HepG2 (cell line): ENCODE data around the gene PHTF1. TPM values are rescaled to one million over a fixed set of nuclear protein-coding genes. Genes with fewer than 3 reads are reported as not detected.

Source experiments
- ATF5 ChIP-seq: sonication (generic); formaldehyde crosslinking; IDR thresholded peaks from 2 replicates; pipeline ENCODE4 v1.4.0; 2020; ENCODE audit warnings: mild to moderate bottlenecking, low read depth, missing genetic modification reagents
- FOXJ3 ChIP-seq: sonication (generic); formaldehyde crosslinking; IDR thresholded peaks from 2 replicates; pipeline ENCODE4 v1.4.0; 2020; ENCODE audit warnings: missing genetic modification reagents, mild to moderate bottlenecking, borderline replicate concordance
- GATA4 ChIP-seq: sonication (generic); IDR thresholded peaks from 2 replicates; pipeline ENCODE4 v1.6.1; 2016; ENCODE audit warnings: antibody characterized with exemption, low read depth, borderline replicate concordance
- GATAD2A ChIP-seq: IDR thresholded peaks from 2 replicates; pipeline ENCODE4 v1.6.1; 2016
- KDM6A ChIP-seq: IDR thresholded peaks from 2 replicates; pipeline ENCODE4 v1.6.1; 2016; ENCODE audit warnings: low read depth
- PRMT3 ChIP-seq: sonication (generic); formaldehyde crosslinking; IDR thresholded peaks from 2 replicates; pipeline ENCODE4 v1.8.1; 2022; ENCODE audit warnings: low read depth, mild to moderate bottlenecking, moderate library complexity, missing genetic modification reagents, borderline replicate concordance
- ZNF256 ChIP-seq: sonication (generic); formaldehyde crosslinking; conservative IDR thresholded peaks from 2 replicates; pipeline ENCODE4 v1.4.0; 2020; ENCODE audit warnings: missing genetic modification reagents
- ZNF275 ChIP-seq: sonication (generic); formaldehyde crosslinking; IDR thresholded peaks from 2 replicates; pipeline ENCODE4 v1.8.0; 2022; ENCODE audit warnings: missing genetic modification reagents, mild to moderate bottlenecking, inconsistent platforms, borderline replicate concordance
- ZNF839 ChIP-seq: sonication (generic); formaldehyde crosslinking; IDR thresholded peaks from 2 replicates; pipeline ENCODE4 v1.4.0; 2020; ENCODE audit warnings: missing genetic modification reagents, mild to moderate bottlenecking, borderline replicate concordance
- polyA plus RNA-seq, 8 experiments: library from polyadenylated mRNA; depleted of rRNA in 3 of 8; stranded (reverse) in 7 of 8; unstranded in 1 of 8; fragments of >200 nt; fragmentation: Illumina TruSeq in 4 of 8; extraction: Trizol in 4 of 8; gene quantifications; 2 replicates each; pipeline versions ENCODE4 v1.2.1 to v1.2.3, GENCODE V29; 2011 to 2016; ENCODE audit warnings: low read depth in 4 of 8, missing spikeins in 1 of 8, mixed read lengths in 1 of 8; ENCODE audit not compliant: insufficient read depth in 1 of 8
- total RNA-seq, 5 experiments: library from RNA; depleted of rRNA; stranded (reverse); fragments of >200 nt; fragmentation: Illumina TruSeq; extraction: Trizol; gene quantifications; 2 replicates each; pipeline ENCODE4 v1.2.3, GENCODE V29; 2016; ENCODE audit warnings: low read depth in 1 of 5
- TF ChIP-seq, protein P1 (sequence below): sonication (generic); formaldehyde crosslinking; IDR thresholded peaks from 2 replicates; pipeline ENCODE4 v1.4.0; 2020; ENCODE audit warnings: missing genetic modification reagents
- TF ChIP-seq, protein P2 (sequence below): sonication (generic); formaldehyde crosslinking; IDR thresholded peaks from 2 replicates; pipeline ENCODE4 v1.4.0; 2020; ENCODE audit warnings: mild to moderate bottlenecking, missing genetic modification reagents, borderline replicate concordance
- TF ChIP-seq, protein P3 (sequence below): IDR thresholded peaks from 2 replicates; pipeline ENCODE4 v1.6.1; 2012; ENCODE audit warnings: low read depth, low read length, improper control_type of control experiment
- TF ChIP-seq, protein P4 (sequence below): sonication (generic); formaldehyde crosslinking; IDR thresholded peaks from 2 replicates; pipeline ENCODE4 v1.8.1; 2022; ENCODE audit warnings: mild to moderate bottlenecking, missing genetic modification reagents

PHTF1 gene
- total and polyA plus RNA-seq, 2 of the 13 experiments (the other 11 are each of a cell fraction or from before 2014, with no cell fraction given), result 5.0 to 19.7 TPM

- TF ChIP-seq, protein P1, sequence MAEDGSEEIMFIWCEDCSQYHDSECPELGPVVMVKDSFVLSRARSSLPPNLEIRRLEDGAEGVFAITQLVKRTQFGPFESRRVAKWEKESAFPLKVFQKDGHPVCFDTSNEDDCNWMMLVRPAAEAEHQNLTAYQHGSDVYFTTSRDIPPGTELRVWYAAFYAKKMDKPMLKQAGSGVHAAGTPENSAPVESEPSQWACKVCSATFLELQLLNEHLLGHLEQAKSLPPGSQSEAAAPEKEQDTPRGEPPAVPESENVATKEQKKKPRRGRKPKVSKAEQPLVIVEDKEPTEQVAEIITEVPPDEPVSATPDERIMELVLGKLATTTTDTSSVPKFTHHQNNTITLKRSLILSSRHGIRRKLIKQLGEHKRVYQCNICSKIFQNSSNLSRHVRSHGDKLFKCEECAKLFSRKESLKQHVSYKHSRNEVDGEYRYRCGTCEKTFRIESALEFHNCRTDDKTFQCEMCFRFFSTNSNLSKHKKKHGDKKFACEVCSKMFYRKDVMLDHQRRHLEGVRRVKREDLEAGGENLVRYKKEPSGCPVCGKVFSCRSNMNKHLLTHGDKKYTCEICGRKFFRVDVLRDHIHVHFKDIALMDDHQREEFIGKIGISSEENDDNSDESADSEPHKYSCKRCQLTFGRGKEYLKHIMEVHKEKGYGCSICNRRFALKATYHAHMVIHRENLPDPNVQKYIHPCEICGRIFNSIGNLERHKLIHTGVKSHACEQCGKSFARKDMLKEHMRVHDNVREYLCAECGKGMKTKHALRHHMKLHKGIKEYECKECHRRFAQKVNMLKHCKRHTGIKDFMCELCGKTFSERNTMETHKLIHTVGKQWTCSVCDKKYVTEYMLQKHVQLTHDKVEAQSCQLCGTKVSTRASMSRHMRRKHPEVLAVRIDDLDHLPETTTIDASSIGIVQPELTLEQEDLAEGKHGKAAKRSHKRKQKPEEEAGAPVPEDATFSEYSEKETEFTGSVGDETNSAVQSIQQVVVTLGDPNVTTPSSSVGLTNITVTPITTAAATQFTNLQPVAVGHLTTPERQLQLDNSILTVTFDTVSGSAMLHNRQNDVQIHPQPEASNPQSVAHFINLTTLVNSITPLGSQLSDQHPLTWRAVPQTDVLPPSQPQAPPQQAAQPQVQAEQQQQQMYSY (CRISPR knock-in tag), result 0 out of 2 replicates have a peak, but pooled peaks have one; percentile 62
- TF ChIP-seq ZNF839 (CRISPR knock-in tag) (peak; percentile 77; the same call in 1 of the 2 replicates), PRMT3 (no peak), GATAD2A (CRISPR knock-in tag) (no peak; the same call in 1 of the 2 replicates), ATF5 (CRISPR knock-in tag) (no peak), FOXJ3 (CRISPR knock-in tag) (peak; percentile 61; the same call in 1 of the 2 replicates), GATA4 (0 out of 2 replicates have a peak, but pooled peaks have one; percentile 34), ZNF256 (CRISPR knock-in tag) (no peak; the same call in 1 of the 2 replicates), ZNF275 (CRISPR knock-in tag) (0 out of 2 replicates have a peak, but pooled peaks have one; percentile 69), KDM6A (no peak)
- TF ChIP-seq, protein P2, sequence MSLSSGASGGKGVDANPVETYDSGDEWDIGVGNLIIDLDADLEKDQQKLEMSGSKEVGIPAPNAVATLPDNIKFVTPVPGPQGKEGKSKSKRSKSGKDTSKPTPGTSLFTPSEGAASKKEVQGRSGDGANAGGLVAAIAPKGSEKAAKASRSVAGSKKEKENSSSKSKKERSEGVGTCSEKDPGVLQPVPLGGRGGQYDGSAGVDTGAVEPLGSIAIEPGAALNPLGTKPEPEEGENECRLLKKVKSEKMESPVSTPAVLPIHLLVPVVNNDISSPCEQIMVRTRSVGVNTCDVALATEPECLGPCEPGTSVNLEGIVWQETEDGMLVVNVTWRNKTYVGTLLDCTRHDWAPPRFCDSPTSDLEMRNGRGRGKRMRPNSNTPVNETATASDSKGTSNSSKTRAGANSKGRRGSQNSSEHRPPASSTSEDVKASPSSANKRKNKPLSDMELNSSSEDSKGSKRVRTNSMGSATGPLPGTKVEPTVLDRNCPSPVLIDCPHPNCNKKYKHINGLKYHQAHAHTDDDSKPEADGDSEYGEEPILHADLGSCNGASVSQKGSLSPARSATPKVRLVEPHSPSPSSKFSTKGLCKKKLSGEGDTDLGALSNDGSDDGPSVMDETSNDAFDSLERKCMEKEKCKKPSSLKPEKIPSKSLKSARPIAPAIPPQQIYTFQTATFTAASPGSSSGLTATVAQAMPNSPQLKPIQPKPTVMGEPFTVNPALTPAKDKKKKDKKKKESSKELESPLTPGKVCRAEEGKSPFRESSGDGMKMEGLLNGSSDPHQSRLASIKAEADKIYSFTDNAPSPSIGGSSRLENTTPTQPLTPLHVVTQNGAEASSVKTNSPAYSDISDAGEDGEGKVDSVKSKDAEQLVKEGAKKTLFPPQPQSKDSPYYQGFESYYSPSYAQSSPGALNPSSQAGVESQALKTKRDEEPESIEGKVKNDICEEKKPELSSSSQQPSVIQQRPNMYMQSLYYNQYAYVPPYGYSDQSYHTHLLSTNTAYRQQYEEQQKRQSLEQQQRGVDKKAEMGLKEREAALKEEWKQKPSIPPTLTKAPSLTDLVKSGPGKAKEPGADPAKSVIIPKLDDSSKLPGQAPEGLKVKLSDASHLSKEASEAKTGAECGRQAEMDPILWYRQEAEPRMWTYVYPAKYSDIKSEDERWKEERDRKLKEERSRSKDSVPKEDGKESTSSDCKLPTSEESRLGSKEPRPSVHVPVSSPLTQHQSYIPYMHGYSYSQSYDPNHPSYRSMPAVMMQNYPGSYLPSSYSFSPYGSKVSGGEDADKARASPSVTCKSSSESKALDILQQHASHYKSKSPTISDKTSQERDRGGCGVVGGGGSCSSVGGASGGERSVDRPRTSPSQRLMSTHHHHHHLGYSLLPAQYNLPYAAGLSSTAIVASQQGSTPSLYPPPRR, result no peak
- TF ChIP-seq, protein P3, sequence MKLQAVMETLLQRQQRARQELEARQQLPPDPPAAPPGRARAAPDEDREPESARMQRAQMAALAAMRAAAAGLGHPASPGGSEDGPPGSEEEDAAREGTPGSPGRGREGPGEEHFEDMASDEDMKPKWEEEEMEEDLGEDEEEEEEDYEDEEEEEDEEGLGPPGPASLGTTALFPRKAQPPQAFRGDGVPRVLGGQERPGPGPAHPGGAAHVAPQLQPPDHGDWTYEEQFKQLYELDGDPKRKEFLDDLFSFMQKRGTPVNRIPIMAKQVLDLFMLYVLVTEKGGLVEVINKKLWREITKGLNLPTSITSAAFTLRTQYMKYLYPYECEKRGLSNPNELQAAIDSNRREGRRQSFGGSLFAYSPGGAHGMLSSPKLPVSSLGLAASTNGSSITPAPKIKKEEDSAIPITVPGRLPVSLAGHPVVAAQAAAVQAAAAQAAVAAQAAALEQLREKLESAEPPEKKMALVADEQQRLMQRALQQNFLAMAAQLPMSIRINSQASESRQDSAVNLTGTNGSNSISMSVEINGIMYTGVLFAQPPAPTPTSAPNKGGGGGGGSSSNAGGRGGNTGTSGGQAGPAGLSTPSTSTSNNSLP, result no peak
- TF ChIP-seq, protein P4, sequence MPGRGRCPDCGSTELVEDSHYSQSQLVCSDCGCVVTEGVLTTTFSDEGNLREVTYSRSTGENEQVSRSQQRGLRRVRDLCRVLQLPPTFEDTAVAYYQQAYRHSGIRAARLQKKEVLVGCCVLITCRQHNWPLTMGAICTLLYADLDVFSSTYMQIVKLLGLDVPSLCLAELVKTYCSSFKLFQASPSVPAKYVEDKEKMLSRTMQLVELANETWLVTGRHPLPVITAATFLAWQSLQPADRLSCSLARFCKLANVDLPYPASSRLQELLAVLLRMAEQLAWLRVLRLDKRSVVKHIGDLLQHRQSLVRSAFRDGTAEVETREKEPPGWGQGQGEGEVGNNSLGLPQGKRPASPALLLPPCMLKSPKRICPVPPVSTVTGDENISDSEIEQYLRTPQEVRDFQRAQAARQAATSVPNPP (CRISPR knock-in tag), result no peak
Observed at GRCh38 chr1:113759333-113760101, at the start of gene PHTF1 (continued).
